Stimulated activated CD4-positive, alpha-beta T cell treated with anti-CD3 and anti-CD28 coated beads, Interleukin-2, amount 100 ng/mL, for 24 hours (primary cell): ENCODE measurements around the gene CCDC122.

ENCODE experiments used
- DNase-seq, 2 donors: peaks; one replicate each; pipeline ENCODE4 v3.0.0-alpha.2; 2020

The CCDC122 gene

GRCh38 chr13:43878892-43879754 is at the start of gene CCDC122:
TSS of gene CCDC122 (minus strand) at chr13:43879740. CDS start at chr13:43869376, 10,364 bp downstream.
- DNase-seq: peak; percentile 79 to 80

GRCh38 chr13:43924549-43925245 is 45.2 kb upstream of the CCDC122 start:
- no peak for DNase-seq

- no peak for DNase-seq
Observed at GRCh38 chr13:43920965-43921674, 41.6 kb upstream of the CCDC122 start.

GRCh38 chr13:43918636-43919035 is 39.1 kb upstream of the CCDC122 start:
- DNase-seq: no peak

- no peak for DNase-seq
Observed at GRCh38 chr13:43916828-43917227, 37.3 kb upstream of the CCDC122 start.

- DNase-seq: no peak
Observed at GRCh38 chr13:43915451-43915850, 35.9 kb upstream of the CCDC122 start.

GRCh38 chr13:43911871-43912270 is 32.3 kb upstream of the CCDC122 start:
- no peak for DNase-seq

GRCh38 chr13:43911278-43911677 is 31.7 kb upstream of the CCDC122 start:
- no peak for DNase-seq

GRCh38 chr13:43910856-43911255 is 31.3 kb upstream of the CCDC122 start:
- DNase-seq: no peak

GRCh38 chr13:43908156-43909126 is 28.9 kb upstream of the CCDC122 start:
- DNase-seq: no peak

- DNase-seq: peak in 1 of 2 donors; percentile 23
Observed at GRCh38 chr13:43905435-43906031, 26.0 kb upstream of the CCDC122 start.

- no peak for DNase-seq
Observed at GRCh38 chr13:43895940-43896339, 16.4 kb upstream of the CCDC122 start.

- DNase-seq: no peak
Observed at GRCh38 chr13:43894438-43894837, 14.9 kb upstream of the CCDC122 start.

GRCh38 chr13:43884222-43884621 is 4.7 kb upstream of the CCDC122 start:
- no peak for DNase-seq

GRCh38 chr13:43883631-43884030 is 4.1 kb upstream of the CCDC122 start:
- no peak for DNase-seq

- DNase-seq: no peak
Observed at GRCh38 chr13:43881580-43881979, 2.0 kb upstream of the CCDC122 start.

- no peak for DNase-seq
Observed at GRCh38 chr13:43880926-43881325, 1.4 kb upstream of the CCDC122 start.

- DNase-seq: no peak
Observed at GRCh38 chr13:43880214-43880855, 795 bp upstream of the CCDC122 start.

- no peak for DNase-seq
Observed at GRCh38 chr13:43879755-43880181, 228 bp upstream of the CCDC122 start, which contains the start of gene LACC1. TSS of gene LACC1 (plus strand) at chr13:43879904. CDS start at chr13:43880986, 1,082 bp downstream.

- no peak for DNase-seq
Observed at GRCh38 chr13:43877766-43878165, 1.8 kb downstream of the CCDC122 start.

GRCh38 chr13:43877326-43877725 is 2.2 kb downstream of the CCDC122 start:
- no peak for DNase-seq
